ENCODE results near the gene CACNA1C.

Gene CACNA1C

DNA sequence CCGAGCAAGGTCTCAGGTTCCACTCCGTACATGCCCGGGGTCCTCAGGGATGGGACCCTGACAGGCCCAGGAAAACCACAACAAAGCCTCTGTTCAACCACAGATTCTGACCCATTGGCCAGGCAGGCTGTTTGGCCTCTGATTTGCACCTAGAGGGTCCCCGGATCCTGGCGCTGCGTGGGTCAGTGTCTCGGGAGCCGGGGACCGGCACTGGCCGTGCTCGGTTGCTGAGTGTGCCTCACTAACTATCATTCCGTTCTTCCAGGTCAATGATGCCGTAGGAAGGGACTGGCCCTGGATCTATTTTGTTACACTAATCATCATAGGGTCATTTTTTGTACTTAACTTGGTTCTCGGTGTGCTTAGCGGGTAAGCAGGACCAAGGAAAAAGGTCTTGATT lies 451.8 kb downstream of the CACNA1C start:
- TF ChIP-seq, protein P1, sequence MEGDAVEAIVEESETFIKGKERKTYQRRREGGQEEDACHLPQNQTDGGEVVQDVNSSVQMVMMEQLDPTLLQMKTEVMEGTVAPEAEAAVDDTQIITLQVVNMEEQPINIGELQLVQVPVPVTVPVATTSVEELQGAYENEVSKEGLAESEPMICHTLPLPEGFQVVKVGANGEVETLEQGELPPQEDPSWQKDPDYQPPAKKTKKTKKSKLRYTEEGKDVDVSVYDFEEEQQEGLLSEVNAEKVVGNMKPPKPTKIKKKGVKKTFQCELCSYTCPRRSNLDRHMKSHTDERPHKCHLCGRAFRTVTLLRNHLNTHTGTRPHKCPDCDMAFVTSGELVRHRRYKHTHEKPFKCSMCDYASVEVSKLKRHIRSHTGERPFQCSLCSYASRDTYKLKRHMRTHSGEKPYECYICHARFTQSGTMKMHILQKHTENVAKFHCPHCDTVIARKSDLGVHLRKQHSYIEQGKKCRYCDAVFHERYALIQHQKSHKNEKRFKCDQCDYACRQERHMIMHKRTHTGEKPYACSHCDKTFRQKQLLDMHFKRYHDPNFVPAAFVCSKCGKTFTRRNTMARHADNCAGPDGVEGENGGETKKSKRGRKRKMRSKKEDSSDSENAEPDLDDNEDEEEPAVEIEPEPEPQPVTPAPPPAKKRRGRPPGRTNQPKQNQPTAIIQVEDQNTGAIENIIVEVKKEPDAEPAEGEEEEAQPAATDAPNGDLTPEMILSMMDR (IDR thresholded peaks at IDR 0.05; ENCODE audit: low read depth, low read length, poor library complexity, severe bottlenecking), result no peak
- no peaks in the 10 kb centered on the region for H3F3A ChIP-seq (ENCODE audit: control insufficient read depth, insufficient read depth)

DNA sequence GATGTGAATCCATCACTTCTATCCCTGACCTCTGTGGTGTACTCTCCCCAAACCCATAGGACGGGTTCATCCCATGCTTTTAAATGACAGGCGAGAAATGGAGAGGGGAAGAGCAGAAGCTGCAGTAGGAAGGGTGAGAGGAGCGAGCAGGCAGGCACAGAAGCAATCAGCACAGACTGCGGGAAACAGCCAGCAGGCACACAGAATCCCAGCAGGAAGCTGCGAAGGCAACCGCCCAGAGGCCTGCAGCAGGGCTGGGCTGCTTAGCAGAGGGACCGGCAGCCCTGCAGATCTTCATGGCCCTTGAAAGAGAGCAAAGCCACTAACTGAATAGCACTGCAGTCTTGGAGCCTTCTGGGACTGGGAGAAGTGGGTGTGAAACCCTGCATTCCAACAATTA lies 455.0 kb downstream of the CACNA1C start:
- H3F3A ChIP-seq (ENCODE audit: control insufficient read depth, insufficient read depth), result no peaks in the 10 kb centered on the region
- H3K4me1 ChIP-seq (ENCODE audit: control insufficient read depth, low read length), result no peaks in the 10 kb centered on the region
- H3K9me3 ChIP-seq (ENCODE audit: control insufficient read depth, insufficient read depth, low read length), result no peaks in the 10 kb centered on the region
- H3K79me2 ChIP-seq (ENCODE audit: control insufficient read depth, low read length), result no peaks in the 10 kb centered on the region
- H3K9me2 ChIP-seq (replicated peaks; ENCODE audit: control insufficient read depth, low read length), result no peaks in the 10 kb centered on the region
- no peaks in the 10 kb centered on the region for H4K20me1 ChIP-seq (ENCODE audit: control insufficient read depth, insufficient read depth, low read depth, low read length)
- H3K36me3 ChIP-seq (ENCODE audit: control insufficient read depth, low read length), result no peaks in the 10 kb centered on the region
- no peak overlapping the region for H3K4me3 ChIP-seq (ENCODE audit: low read length)
- H3K27ac ChIP-seq (ENCODE audit: low read depth, low read length), result no peak overlapping the region
- no peaks in the 10 kb centered on the region for H3K27me3 ChIP-seq (ENCODE audit: control insufficient read depth, low read length)
- TF ChIP-seq, protein P1 (IDR thresholded peaks at IDR 0.05; ENCODE audit: low read depth, low read length, poor library complexity, severe bottlenecking), result no peak
- no peak for TF ChIP-seq EZH2phosphoT487 (IDR thresholded peaks at IDR 0.05; ENCODE audit: borderline replicate concordance, low read length)
- no peak overlapping the region for H3K4me2 ChIP-seq (ENCODE audit: low read length)

More for the DNA sequence above, 451.8 kb downstream of the CACNA1C start:
- Histone ChIP-seq H3K4me2 (ENCODE audit: low read length) (no peak overlapping the region), H3K27ac (ENCODE audit: low read depth, low read length) (no peak overlapping the region), H3K4me3 (ENCODE audit: low read length) (no peak overlapping the region), H3K9me2 (replicated peaks; ENCODE audit: control insufficient read depth, low read length) (no peaks in the 10 kb centered on the region), H3K4me1 (ENCODE audit: control insufficient read depth, low read length) (no peaks in the 10 kb centered on the region), H3K27me3 (ENCODE audit: control insufficient read depth, low read length) (peaks cover 3% of the 10 kb centered on the region; the same call in 1 of the 2 replicates), H3K79me2 (ENCODE audit: control insufficient read depth, low read length) (no peaks in the 10 kb centered on the region), H4K20me1 (ENCODE audit: control insufficient read depth, insufficient read depth, low read depth, low read length) (no peaks in the 10 kb centered on the region), H3K36me3 (ENCODE audit: control insufficient read depth, low read length) (no peaks in the 10 kb centered on the region), H3K9me3 (ENCODE audit: control insufficient read depth, insufficient read depth, low read length) (no peaks in the 10 kb centered on the region)

DNA sequence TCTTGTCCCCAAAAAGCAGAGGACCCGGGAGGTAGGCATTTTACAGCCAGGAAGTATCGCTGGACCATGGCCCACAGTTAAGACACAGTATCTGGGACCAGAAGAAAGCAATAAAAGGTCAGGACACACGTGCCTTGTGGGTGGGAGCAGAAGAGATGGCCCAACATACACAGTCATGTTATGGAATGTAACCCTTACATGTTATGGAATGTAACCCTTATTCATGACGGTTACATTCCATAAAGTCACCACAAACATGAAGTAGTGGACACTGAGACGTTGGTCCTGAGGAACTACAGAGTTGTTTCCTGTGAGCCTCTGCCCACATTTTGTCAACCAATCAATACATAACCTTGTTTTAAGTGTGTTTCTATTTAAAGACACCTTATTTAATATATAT lies 456.4 kb downstream of the CACNA1C start:
- Histone ChIP-seq H4K20me1 (ENCODE audit: control insufficient read depth, insufficient read depth, low read depth, low read length) (no peaks in the 10 kb centered on the region), H3K4me2 (ENCODE audit: low read length) (no peak overlapping the region), H3K36me3 (ENCODE audit: control insufficient read depth, low read length) (no peaks in the 10 kb centered on the region), H3K27me3 (ENCODE audit: control insufficient read depth, low read length) (no peaks in the 10 kb centered on the region), H3K9me3 (ENCODE audit: control insufficient read depth, insufficient read depth, low read length) (no peaks in the 10 kb centered on the region), H3F3A (ENCODE audit: control insufficient read depth, insufficient read depth) (no peaks in the 10 kb centered on the region), H3K27ac (ENCODE audit: low read depth, low read length) (no peak overlapping the region), H3K4me1 (ENCODE audit: control insufficient read depth, low read length) (no peaks in the 10 kb centered on the region), H3K9me2 (replicated peaks; ENCODE audit: control insufficient read depth, low read length) (no peaks in the 10 kb centered on the region), H3K79me2 (ENCODE audit: control insufficient read depth, low read length) (no peaks in the 10 kb centered on the region), H3K4me3 (ENCODE audit: low read length) (no peak overlapping the region)
- no peak for TF ChIP-seq EZH2phosphoT487 (IDR thresholded peaks at IDR 0.05; ENCODE audit: borderline replicate concordance, low read length)
- TF ChIP-seq, protein P1 (IDR thresholded peaks at IDR 0.05; ENCODE audit: low read depth, low read length, poor library complexity, severe bottlenecking), result no peak

DNA sequence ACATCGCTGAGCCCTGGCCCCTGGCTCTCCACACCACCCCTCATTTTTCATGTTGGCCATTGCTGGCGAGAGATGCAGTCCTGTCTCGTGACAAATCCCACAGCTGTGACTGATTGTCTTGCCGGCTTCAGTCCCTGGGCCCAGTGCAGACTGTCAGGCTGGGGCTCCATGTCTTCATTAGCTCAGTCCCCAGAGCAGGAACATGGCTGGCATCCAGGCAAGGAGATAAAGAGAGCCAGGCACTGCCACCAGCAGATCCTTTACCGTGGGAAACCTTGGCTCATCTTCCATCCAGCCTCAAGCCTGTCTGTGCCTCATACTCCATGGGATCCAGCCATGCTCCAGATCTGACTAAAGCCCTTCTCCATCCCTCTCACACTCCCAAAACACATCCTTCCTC lies 457.3 kb downstream of the CACNA1C start:
- no peaks in the 10 kb centered on the region for H3K79me2 ChIP-seq (ENCODE audit: control insufficient read depth, low read length)
- no peaks in the 10 kb centered on the region for H3K27me3 ChIP-seq (ENCODE audit: control insufficient read depth, low read length)
- no peaks in the 10 kb centered on the region for H3K9me3 ChIP-seq (ENCODE audit: control insufficient read depth, insufficient read depth, low read length)
- H4K20me1 ChIP-seq (ENCODE audit: control insufficient read depth, insufficient read depth, low read depth, low read length), result no peaks in the 10 kb centered on the region
- no peaks in the 10 kb centered on the region for H3K4me1 ChIP-seq (ENCODE audit: control insufficient read depth, low read length)
- no peaks in the 10 kb centered on the region for H3K36me3 ChIP-seq (ENCODE audit: control insufficient read depth, low read length)
- no peaks in the 10 kb centered on the region for H3K9me2 ChIP-seq (replicated peaks; ENCODE audit: control insufficient read depth, low read length)
- no peak for TF ChIP-seq EZH2phosphoT487 (IDR thresholded peaks at IDR 0.05; ENCODE audit: borderline replicate concordance, low read length)
- TF ChIP-seq, protein P1 (IDR thresholded peaks at IDR 0.05; ENCODE audit: low read depth, low read length, poor library complexity, severe bottlenecking), result no peak
- no peak overlapping the region for H3K4me3 ChIP-seq (ENCODE audit: low read length)
- H3F3A ChIP-seq (ENCODE audit: control insufficient read depth, insufficient read depth), result no peaks in the 10 kb centered on the region
- no peak overlapping the region for H3K27ac ChIP-seq (ENCODE audit: low read depth, low read length)
- no peak overlapping the region for H3K4me2 ChIP-seq (ENCODE audit: low read length)

All from DOHH2 (cell line).